Lower leg skin (tissue), 3 donors: Measurements from ENCODE around the gene SH3RF3.

Experiments used
- CTCF ChIP-seq, 3 donors: fragments of 450-650 bp; IDR thresholded peaks; one replicate each; pipeline ENCODE4 v1.5.1; 2016; ENCODE audit warnings: antibody characterized with exemption in 3 of 3, mild to moderate bottlenecking in 3 of 3, moderate library complexity in 2 of 3
- POLR2A ChIP-seq, 2 donors: fragments of 450-650 bp; IDR thresholded peaks; one replicate each; pipeline ENCODE4 v1.6.1; 2016 to 2017; ENCODE audit warnings: antibody characterized with exemption in 2 of 2, mild to moderate bottlenecking in 1 of 2, moderate library complexity in 1 of 2

- no peak for TF ChIP-seq CTCF (IDR thresholded peaks at IDR 0.05)
- no peak for TF ChIP-seq POLR2A (IDR thresholded peaks at IDR 0.05)
These were observed 102.0 kb downstream of the SH3RF3 start for GRCh38 chr2:109230941-109231420.
